ENCODE measurements around the gene ALDOC.

DNA sequence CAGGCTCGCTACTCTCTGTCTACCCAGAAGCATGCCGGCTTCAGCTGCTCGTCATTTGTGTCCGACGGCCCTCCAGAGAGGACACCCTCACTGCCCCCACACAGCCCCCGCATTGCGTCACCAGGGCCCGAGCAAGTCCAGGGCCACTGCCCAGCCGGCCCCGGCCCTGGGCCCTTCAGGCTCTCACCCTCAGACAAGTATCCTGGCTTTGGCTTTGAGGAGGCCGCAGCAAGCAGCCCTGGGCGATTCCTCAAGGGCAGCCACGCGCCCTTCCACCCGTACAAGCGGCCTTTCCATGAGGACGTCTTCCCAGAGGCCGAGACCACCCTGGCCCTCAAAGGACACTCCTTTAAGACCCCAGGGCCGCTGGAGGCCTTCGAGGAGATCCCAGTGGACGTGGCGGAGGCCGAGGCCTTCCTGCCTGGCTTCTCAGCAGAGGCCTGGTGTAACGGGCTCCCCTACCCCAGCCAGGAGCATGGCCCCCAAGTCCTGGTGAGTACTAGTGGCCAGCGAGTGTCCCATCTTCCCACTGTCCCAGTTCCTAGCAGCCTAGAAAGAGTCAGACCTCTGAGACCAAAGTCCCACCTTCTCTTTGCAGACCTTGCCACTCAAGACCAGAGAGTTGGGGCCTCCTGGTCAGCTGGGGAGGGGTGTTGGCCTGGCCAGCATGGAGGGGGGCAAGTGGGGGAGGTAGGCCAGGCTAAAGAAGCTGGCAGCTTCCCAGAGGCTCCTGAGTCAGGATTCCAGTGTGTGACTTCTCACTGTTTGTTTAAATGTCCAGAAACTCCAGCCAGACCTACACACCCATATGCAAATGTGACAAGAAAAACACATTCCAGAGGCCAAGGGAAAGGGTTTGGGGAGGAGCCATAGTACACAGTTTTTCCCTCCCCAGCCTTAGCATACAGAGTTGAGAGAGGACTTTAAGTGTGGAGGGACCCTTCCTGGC is 51.9 kb downstream of the ALDOC start:
- TF ChIP-seq KLF9 (CRISPR knock-in tag; IDR thresholded peaks at IDR 0.05; ENCODE audit: low read depth) (no peak), ZNF816 (CRISPR knock-in tag; IDR thresholded peaks at IDR 0.05; ENCODE audit: borderline replicate concordance) (no peak), POLR2AphosphoS5 (IDR thresholded peaks at IDR 0.05; ENCODE audit: low read depth, low read length) (no peak)
- TF ChIP-seq, protein P1, sequence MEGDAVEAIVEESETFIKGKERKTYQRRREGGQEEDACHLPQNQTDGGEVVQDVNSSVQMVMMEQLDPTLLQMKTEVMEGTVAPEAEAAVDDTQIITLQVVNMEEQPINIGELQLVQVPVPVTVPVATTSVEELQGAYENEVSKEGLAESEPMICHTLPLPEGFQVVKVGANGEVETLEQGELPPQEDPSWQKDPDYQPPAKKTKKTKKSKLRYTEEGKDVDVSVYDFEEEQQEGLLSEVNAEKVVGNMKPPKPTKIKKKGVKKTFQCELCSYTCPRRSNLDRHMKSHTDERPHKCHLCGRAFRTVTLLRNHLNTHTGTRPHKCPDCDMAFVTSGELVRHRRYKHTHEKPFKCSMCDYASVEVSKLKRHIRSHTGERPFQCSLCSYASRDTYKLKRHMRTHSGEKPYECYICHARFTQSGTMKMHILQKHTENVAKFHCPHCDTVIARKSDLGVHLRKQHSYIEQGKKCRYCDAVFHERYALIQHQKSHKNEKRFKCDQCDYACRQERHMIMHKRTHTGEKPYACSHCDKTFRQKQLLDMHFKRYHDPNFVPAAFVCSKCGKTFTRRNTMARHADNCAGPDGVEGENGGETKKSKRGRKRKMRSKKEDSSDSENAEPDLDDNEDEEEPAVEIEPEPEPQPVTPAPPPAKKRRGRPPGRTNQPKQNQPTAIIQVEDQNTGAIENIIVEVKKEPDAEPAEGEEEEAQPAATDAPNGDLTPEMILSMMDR (CRISPR knock-in tag; IDR thresholded peaks at IDR 0.05), result no peak
